Thoracic aorta (tissue), 2 donors: Measurements from ENCODE around the gene LAMB4. TPM values are rescaled to one million over a fixed set of nuclear protein-coding genes. Genes with fewer than 3 reads are reported as not detected.

Source experiments
- ATAC-seq: fragments of 150-250 bp; one replicate; pipeline ENCODE4 v1.8.0; 2017; ENCODE audit warnings: low read depth; ENCODE audit not compliant: insufficient number of reproducible peaks, low FRiP score
- DNase-seq: peaks from one replicate; pipeline ENCODE4 v3.0.0-alpha.2; 2020; ENCODE audit warnings: low spot score
- H3K27ac ChIP-seq, 2 donors: fragments of 200-600 bp; sonication (generic); 1 replicate in 1 of 2; 2 replicates in 1 of 2; pipeline ENCODE4 v1.5.1; 2016; ENCODE audit warnings: mild to moderate bottlenecking in 2 of 2, moderate library complexity in 2 of 2
- H3K27me3 ChIP-seq: fragments of 200-600 bp; sonication (generic); replicated peaks from 2 replicates; pipeline ENCODE4 v1.6.0; 2016; ENCODE audit warnings: mild to moderate bottlenecking; ENCODE audit not compliant: insufficient read depth
- H3K36me3 ChIP-seq: fragments of 200-600 bp; sonication (generic); one replicate; pipeline ENCODE4 v1.5.1; 2016
- H3K4me1 ChIP-seq, 2 donors: fragments of 200-600 bp; sonication (generic); 1 replicate in 1 of 2; 2 replicates in 1 of 2; pipeline versions ENCODE4 v1.5.1 to v1.6.0; 2016; ENCODE audit warnings: low read depth in 2 of 2, mild to moderate bottlenecking in 1 of 2; ENCODE audit not compliant: control insufficient read depth in 1 of 2
- H3K4me3 ChIP-seq: fragments of 200-600 bp; sonication (generic); 2 replicates; pipeline ENCODE4 v1.5.1; 2016; ENCODE audit warnings: mild to moderate bottlenecking
- H3K9me3 ChIP-seq: fragments of 200-600 bp; sonication (generic); 2 replicates; pipeline ENCODE4 v1.5.1; 2016
- CTCF ChIP-seq: fragments of 200-600 bp; sonication (generic); IDR thresholded peaks from one replicate; pipeline ENCODE4 v1.5.1; 2019; ENCODE audit warnings: antibody characterized with exemption
- total RNA-seq, 2 donors: library from RNA; depleted of rRNA; stranded (reverse); fragments of >200 nt; gene quantifications; one replicate each; pipeline versions ENCODE4 v1.1.0 to v1.2.3, GENCODE V29; 2016

LAMB4 gene
- total RNA-seq, 2 donors from 2014 or later, result 0.14 TPM; not detected in 1

DNA sequence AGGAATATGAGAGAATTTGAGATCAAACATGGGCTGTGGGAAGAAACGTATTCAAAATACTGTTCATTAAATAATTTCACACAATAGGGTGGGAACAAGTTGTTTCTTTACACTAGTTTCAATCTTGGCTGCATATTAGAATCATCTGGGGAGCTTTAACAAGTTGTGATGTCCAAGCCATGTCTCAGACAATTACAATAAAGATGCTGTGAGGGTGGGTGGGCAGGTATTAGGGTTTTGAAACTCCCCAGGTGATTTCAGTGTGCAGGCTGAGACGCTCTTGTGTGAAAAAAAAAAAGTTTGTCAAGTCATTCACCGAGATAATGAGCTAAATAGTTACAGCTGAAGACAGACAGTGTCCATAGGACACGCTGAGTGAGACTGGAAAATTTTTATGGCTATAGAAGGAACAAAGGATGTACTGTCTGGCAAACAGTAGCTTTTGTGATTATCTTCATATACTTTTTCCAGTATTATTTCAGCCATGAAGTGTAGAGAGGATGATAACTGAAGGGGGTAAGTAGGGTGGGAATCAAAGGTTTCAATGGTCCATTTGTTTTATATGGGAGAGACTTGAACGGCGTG is 12.6 kb upstream of the LAMB4 start:
- ATAC-seq (no peak), DNase-seq (no peak)
- Histone ChIP-seq H3K4me1 (peaks cover 0 to 3% of the 10 kb centered on the region in 2 donors), H3K27me3 (no peaks in the 10 kb centered on the region), H3K36me3 (no peaks in the 10 kb centered on the region), H3K9me3 (no peaks in the 10 kb centered on the region), H3K27ac (no peak overlapping the region), H3K4me3 (no peak overlapping the region)
- no peak for TF ChIP-seq CTCF

GRCh38 chr7:108142180-108142579 is 12.0 kb upstream of the LAMB4 start:
- no peak overlapping the region for H3K27ac ChIP-seq
- H3K4me3 ChIP-seq, result no peak overlapping the region
- TF ChIP-seq CTCF, result no peak
- ATAC-seq (no peak), DNase-seq (no peak)
- peaks cover 0 to 3% of the 10 kb centered on the region in 2 donors for H3K4me1 ChIP-seq
- H3K9me3 ChIP-seq, result no peaks in the 10 kb centered on the region
- no peaks in the 10 kb centered on the region for H3K36me3 ChIP-seq
- no peaks in the 10 kb centered on the region for H3K27me3 ChIP-seq

DNA sequence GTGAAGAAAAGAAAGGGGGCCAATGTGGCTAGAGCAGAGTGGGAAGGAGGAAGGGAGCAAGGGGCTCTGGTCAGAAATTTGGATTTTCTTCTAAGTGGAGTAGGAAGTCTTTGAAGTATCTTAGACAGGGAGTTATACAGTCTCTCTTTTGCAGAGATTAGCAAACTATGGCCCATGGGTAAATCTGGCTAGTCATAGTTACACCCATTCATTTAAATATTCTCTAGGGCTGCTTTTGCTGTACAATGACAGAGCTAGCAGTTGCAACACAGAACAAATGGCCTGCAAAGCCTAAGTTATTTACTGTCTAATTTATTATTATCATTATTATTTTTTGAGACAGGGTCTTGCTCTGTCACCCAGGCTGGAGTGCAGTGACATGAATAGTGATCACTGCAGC is 10.5 kb upstream of the LAMB4 start:
- no peak overlapping the region for H3K27ac ChIP-seq
- H3K36me3 ChIP-seq, result no peaks in the 10 kb centered on the region
- DNase-seq, result no peak
- H3K4me1 ChIP-seq, result no peaks in the 10 kb centered on the region
- ATAC-seq, result no peak
- H3K27me3 ChIP-seq, result no peaks in the 10 kb centered on the region
- no peak for TF ChIP-seq CTCF
- no peak overlapping the region for H3K4me3 ChIP-seq
- no peaks in the 10 kb centered on the region for H3K9me3 ChIP-seq

DNA sequence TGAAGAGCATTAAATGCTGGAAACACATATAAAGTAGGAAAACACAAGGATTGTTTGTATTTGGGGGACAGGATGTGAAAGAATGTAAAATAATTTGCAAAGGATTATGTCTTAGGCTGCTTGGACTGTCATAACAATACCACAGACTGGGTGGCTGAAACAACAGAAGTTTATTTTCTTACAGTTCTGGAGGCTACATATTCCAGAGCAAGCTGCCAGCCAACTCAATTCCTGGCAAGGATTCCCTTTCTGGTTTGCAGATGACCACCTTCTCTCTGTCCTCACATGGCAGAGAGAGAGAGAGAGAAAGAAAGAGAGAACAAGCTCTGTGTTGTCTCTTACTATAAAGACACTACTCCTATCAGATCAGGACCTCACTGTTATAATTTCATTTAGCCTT is 8.8 kb upstream of the LAMB4 start:
- ATAC-seq (no peak), DNase-seq (no peak)
- Histone ChIP-seq H3K4me3 (no peak overlapping the region), H3K9me3 (no peaks in the 10 kb centered on the region), H3K27ac (no peak overlapping the region), H3K36me3 (no peaks in the 10 kb centered on the region), H3K4me1 (no peaks in the 10 kb centered on the region), H3K27me3 (no peaks in the 10 kb centered on the region)
- TF ChIP-seq CTCF, result no peak

DNA sequence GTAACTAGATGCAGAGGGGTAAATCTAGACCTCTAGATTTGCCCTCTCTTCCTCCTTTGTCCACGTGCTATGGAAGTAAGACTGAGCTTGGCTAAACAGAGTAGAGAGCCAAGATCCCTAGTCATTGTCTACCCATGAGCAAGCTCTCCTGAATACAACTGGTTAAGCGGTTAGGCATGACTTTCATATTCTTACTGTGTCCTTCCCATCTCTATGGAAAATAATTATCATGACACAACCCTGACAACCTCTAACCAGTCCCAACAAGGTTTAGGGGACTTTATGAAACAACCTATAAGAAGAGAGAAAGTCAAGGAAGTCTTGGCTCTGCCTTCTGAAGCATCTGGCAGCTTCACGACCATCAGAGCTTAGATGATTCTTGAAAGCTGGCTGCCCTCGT is 7.8 kb upstream of the LAMB4 start:
- no peaks in the 10 kb centered on the region for H3K4me1 ChIP-seq
- no peaks in the 10 kb centered on the region for H3K9me3 ChIP-seq
- no peaks in the 10 kb centered on the region for H3K27me3 ChIP-seq
- no peak overlapping the region for H3K27ac ChIP-seq
- DNase-seq, result no peak
- no peak for ATAC-seq
- no peak overlapping the region for H3K4me3 ChIP-seq
- H3K36me3 ChIP-seq, result no peaks in the 10 kb centered on the region
- no peak for TF ChIP-seq CTCF
